GM18907 (cell line): Measurements from ENCODE around the gene DRC7.

Source experiments
- ATAC-seq: cut with Tn5 transposase; IDR thresholded peaks from one replicate; pipeline ENCODE4 v1.9.1; 2021; ENCODE audit warnings: mild to moderate bottlenecking, moderate library complexity; ENCODE audit not compliant: unreplicated experiment

The DRC7 gene

DNA sequence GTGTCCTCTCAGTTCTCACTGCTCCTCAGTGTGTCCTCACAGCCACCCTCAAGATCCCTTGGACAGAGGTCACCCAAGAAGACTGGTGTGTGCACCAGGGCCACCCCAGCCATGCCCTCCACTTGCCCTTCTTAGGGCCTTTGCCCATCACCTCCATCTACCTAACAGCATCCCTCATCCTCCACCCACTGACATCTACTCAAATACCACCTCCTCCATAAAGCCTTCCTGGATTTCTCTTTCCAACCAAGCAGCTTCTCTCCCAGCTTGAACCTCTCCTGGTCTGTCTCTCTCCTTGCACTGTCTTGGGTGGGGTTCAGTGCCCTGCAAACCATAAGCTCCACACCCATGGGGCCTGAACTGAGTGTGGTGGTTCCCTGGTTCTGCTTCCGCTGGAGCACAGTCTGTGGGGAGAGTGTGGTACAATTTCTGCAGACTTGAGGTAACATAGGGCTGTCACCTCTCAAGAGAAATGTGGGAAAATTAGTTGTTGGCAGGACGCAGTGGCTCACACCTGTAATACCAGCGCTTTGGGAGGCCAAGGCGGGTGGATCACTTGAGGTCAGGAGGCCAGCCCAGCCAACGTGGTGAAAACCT is 55.3 kb downstream of the DRC7 start:
- ATAC-seq, result no peak

DNA sequence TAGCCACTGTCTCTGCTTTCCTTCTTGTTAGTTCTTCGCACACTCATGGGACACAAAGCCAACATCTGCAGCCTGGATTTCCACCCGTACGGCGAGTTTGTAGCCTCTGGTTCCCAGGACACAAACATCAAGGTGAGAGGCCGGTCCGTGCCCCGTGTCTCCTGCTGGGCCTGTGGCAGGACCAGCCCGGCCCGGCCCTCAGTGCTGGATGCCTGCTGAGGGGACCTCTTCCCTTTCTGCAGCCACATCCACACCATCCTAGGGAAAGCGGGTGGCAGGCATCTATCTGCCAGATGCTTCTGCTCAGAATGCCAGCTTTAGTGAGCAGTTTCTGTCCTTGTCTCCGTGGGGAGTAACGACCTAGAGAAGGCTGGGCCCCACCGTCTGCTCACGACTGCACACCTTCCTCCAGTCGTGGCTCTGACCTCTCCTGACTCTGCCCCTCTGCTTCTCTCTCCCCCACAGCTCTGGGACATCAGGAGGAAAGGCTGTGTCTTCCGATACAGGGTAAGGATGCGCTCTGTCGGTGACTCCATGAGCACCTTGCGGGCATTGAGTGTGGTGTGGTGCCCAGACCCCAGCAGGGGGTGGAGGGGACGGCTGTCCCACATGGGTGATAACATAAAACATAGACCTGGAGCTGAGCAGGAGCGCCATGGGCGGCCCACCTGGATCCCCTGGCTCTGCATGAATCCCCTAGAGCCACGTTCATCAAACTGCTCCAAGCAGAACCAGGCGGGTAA is 56.4 kb downstream of the DRC7 start:
- ATAC-seq, result no peak

DNA sequence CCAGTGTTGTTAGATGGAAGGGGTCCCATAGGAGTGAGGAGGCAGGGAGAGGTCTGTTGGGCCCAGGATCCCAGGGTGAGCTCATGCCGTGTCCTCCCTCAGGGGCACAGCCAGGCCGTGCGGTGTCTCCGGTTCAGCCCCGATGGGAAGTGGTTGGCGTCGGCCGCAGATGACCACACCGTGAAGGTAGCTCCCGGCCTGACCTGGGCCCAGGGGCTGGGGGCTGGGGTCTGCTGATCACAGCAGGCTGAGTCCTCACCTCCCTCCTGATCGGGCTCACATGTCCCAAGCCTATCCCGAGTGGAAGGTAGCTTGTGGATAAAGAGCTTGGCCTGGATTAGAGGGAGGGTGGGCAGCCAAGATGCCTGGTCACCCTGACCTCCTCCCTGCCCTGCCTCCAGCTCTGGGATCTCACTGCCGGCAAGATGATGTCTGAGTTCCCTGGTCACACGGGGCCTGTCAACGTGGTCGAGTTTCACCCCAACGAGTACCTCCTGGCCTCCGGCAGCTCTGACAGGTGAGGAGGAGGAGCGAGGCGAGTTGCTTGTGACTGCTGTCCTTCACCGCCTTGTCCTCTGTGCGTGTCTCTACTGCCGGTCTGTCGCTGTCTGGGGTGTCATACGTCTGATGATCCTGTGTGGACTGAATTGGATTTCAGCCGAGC is 57.1 kb downstream of the DRC7 start:
- no peak for ATAC-seq

DNA sequence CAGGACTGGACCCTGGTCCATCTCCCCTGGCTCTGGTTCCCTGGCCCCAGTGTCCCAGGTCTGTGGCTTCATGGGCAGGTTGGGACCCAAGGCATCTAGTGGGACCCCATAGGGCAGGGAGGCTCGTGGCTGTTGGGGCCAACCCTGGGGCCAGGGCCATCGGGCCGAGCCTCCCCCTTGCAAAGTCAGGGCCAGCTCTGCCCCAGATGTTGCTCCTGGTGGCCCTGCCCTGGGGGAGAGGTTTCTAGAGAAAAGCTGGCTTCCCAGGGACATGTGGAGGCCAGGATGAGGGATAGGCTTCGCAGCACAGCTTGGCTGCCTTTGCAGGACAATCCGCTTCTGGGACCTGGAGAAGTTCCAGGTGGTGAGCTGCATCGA is 57.6 kb downstream of the DRC7 start:
- ATAC-seq, result no peak

DNA sequence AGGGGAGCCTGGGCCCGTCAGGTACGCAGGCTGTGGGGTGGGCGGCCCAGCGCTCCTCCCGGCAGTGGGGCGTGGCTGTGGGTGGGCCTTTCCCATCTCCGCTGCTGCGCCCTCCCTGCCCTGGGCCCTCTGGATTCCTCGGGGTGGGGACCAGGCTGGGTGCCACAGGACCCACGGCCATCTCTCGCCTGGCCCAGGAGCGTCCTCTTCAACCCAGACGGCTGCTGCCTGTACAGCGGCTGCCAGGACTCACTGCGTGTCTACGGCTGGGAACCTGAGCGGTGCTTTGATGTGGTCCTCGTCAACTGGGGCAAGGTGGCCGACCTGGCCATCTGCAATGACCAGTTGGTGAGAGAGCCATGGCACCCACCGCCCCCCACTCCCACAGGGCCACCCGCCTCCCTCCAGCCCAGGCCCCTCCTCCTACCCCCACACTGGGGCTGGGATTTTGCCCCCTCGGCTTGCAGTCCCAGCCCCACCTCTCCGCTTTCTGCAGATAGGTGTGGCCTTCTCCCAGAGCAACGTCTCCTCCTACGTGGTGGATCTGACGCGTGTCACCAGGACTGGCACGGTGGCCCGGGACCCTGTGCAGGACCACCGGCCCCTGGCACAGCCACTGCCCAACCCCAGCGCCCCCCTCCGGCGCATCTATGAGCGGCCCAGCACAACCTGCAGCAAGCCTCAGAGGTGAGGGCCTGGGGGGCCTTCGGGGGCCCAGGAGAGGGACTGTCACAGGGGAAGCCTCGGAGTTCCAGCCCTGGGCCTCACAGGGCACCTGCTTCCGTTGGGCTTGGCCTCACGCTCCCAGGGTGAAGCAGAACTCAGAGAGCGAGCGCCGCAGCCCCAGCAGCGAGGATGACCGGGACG is 58.2 kb downstream of the DRC7 start:
- ATAC-seq, result no peak

DNA sequence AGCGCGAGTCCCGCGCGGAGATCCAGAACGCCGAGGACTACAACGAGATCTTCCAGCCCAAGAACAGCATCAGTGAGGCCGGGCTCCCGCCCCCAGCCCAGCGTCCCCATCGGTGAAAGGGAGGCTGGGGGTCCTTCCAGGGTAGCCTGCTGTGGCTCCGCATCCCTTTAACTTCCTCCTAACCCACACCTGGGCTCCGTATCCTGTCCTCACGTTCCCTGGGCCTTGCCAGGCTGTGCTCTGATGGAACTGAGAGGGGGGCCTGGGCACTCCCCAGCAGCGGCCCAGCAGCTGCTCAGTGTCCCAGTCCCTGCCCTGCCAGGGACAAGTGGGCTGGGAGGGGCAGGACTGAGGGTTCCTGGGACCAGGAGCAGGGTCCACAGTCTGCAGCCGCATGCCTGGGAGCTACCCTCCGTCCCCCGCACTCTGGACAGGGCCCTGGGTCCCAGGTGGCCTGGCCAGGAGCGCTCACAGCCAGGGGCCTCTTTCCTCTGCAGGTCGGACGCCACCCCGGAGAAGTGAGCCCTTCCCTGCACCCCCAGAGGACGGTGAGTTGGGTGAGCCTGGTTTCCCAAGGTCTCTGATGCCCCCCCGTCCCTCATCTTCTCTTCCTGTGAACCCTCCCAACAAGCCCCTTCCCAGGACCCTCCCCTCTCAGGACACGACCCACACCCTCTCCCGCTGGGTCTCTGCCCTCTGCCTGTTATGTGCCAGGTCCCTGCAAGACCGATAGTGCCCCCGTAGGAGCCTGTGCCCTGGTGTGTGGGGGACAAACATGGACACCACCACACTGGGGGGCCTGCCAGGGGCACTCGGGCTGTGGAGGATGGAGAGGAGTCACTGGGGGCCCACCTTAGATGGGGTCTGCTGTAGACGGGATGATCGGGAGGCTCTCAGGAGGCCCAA is 59.1 kb downstream of the DRC7 start:
- no peak for ATAC-seq

DNA sequence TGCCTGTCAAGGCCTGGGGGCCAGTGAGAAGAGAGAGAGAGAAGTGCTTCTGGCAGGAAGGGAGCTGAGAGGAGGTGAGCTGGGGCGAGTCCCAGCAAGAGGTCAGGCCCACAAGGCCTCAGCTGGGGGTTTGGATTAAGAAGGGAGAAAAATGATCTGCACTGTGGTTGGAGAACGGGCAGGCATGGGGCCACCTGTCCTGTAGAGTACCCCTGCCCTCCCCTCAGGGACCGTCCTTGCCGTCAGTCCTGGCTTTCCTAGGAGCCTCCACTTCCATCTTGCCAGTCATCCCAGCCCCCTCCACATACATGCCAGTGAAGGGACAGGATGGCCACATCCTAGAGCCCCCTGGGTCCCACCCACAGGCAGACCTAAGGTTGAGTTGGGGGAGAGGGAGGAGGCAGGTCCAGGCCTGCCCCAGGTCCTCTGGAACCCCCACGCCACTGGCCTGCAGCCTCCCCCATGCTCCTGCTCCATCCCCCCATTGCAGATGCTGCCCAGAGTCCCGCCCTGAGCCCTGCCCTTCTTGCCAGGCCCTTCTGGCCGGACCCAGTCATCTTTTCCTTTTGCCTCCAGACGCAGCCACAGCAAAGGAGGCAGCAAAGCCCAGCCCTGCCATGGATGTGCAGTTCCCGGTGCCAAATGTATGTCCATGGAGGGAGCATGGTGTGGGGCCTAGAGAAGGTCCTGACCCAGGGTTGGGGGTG is 59.9 kb downstream of the DRC7 start:
- ATAC-seq, result no peak

DNA sequence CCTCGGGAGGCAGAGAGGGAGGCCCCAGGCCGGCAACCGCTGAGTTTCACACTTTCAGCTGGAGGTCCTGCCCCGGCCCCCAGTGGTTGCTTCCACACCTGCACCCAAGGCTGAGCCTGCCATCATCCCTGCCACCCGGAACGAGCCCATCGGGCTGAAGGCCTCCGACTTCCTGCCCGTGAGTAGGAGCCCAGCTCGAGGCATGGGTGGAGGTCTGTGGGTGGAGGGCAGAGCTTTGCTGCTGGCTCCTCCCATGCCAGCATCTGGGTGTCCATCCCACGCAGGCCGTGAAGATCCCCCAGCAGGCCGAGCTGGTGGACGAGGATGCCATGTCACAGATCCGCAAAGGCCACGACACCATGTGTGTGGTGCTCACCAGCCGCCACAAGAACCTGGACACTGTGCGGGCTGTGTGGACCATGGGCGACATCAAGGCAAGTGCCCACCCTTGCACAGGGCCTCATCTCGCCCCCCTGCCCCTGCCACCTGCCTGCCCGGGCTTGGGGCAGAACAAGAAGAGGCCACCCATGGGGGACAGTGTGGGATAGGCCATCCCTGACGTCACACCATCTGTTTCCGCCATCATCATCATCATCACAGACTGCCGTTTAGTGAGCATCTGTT is 60.6 kb downstream of the DRC7 start:
- ATAC-seq, result no peak

DNA sequence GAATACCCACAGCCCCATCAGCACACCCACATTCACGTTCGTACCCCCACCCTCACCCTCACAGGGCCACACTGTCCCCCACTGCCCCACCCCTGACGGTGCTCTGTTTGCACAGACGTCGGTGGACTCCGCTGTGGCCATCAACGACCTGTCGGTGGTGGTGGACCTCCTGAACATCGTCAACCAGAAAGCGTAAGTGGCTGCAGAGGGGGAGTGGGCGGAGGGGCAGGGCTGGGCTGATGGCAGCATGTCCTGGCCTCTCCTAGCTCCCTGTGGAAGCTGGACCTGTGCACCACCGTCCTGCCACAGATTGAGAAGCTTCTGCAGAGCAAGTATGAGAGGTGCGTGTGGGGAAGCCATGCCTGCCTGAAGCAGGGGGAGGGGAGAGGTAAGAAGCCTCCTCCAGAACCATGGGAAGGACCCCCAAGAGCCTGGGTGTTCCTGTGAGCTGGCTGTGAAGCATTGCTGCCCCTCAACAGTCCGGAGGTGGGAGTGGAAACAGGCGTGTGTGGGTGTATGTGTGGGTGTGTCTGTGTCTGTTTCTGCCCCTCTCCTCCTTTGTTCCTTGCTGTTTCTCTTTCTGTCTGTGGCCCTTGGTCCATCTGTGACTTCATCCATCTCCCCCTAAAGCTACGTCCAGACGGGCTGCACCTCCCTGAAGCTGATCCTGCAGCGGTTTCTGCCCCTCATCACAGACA is 61.3 kb downstream of the DRC7 start:
- ATAC-seq, result no peak

DNA sequence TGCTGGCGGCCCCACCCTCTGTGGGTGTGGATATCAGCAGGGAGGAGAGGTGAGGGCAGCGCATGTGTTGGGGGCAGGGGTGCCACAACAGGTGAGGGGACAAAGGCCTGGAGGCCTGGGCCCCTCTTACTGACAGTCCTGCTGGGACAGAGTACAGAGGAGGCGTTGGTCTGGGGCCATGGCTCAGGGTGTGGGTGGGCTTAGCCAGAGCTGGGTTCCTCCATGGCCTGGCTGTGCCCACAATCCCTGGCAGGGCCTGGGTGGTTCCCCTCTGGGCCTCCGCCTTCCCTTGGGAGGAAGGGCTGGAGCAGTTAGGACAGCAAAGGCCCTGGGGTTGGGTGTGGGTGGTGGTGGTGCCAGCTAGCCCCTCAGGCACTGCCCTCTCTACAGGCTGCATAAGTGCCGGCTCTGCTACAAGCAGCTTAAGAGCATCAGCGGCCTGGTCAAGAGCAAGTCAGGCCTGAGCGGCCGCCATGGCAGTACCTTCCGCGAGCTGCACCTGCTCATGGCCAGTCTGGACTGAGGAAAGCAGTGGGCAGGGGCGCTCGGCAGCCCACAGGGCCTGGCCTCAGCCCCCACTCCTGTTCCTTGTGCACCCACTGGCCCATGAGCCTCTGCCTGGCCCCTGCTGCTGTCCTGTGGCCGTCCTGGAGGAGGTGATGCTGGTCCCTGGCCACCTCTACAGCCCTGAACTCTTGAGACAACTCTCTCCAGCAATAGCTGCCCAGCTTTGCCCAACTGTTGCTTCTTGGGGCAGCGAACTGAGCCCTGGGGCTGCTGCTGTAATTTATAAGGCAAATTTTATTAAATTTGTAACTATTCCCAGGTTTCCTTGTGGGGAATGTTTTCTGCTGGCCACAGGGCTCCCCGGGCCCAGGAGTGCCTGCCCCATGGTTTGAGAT is 62.1 kb downstream of the DRC7 start:
- ATAC-seq, result no peak

DNA sequence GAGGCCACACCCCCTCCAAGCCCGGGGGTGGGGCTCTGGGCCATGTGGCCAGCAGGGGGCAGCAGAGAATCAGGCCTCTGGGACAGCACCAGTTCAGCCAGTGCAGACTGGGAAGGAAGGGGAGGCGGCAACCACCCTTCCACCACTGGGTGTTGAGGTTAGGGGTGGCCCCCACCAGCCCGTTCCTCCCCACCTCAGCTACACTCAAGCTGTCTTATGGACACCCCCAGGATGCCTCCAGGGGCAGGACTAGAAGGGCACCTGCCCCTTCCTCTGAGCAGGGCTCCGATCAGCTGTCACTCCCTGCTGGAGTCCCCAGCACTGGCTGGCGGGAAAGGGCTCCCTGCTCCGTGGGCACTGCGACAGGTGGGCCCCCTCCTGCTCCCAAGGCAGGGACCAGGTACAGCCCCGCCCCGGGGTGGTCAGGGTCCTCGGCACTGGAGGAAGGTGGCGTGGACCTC is 62.8 kb downstream of the DRC7 start:
- peak; percentile 74 for ATAC-seq

DNA sequence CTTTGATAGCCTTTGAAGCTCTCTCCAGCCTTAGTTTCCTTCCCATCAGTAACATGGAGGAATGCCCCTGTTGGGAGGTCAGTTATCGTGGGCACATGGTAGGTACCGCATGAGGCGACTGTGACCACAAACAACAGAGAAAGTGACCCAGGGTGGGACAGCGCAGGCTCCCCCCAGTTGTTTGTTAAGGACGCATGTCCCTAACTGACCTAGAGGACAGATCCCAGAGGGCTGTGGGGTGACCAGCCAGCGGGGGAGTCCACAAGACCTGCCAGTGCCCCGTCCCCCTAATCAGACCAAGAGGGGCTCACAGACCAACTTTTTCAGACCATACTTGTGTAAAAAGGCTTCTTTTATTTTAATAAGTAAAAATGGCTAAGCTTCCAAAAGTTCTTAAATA is 63.3 kb downstream of the DRC7 start:
- no peak for ATAC-seq

DNA sequence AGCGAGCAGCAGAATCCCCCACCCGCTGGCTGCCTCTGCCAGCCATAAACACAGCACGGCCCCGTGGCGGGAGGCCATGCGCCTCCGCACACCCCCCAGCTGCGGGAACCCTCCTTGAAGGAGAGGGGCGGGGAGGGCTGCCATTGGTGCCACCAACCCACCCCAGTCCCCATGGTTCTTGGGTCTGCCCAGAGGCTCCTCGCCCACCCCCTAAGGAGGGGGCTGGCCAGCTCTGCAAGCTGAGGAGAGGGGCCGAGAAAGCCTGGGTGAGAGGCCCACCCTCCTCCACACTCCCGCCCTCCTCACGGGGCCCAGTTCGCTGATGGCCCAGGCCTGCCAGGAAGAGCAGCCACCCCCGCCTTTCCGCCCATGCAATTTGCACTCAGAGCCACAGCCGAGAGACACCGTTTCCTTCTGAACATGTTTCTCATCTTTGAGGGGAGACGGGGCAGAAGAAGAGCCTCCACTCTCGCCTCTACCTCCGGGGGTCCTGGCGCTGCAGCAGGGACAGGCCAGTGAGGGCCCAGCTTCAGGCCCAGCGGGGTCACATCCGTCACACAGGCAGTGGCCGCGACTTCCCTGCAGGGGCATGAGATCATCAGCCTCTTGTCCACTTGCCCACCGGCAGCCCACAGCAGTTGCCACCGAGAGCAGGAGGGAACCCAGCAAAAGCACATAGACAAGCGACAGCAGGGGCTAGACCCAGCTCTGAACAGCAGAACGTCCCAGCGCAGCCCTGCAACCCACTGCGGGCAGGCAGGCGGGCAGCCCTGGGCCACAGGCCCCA is 63.9 kb downstream of the DRC7 start:
- ATAC-seq, result no peak

DNA sequence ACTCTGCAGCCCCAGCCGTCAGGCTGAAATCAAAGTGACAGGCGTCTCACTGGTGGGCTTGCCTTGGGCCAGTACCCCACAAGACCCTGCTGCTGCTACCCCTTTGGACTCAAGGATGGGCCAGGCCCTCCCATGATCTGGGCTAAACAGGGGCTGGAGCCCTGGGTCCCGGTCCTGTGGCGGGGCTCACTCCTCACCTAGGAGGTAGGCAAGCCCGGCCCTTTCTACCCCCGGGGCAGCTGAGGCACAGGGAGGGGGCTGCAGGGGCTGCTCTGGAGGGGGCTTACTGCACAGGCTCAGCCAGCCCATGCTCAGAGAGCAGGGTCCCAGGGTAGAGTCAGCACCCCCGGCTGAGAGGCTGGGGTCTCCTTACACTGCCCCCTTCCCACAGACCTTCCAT is 64.5 kb downstream of the DRC7 start:
- no peak for ATAC-seq

DNA sequence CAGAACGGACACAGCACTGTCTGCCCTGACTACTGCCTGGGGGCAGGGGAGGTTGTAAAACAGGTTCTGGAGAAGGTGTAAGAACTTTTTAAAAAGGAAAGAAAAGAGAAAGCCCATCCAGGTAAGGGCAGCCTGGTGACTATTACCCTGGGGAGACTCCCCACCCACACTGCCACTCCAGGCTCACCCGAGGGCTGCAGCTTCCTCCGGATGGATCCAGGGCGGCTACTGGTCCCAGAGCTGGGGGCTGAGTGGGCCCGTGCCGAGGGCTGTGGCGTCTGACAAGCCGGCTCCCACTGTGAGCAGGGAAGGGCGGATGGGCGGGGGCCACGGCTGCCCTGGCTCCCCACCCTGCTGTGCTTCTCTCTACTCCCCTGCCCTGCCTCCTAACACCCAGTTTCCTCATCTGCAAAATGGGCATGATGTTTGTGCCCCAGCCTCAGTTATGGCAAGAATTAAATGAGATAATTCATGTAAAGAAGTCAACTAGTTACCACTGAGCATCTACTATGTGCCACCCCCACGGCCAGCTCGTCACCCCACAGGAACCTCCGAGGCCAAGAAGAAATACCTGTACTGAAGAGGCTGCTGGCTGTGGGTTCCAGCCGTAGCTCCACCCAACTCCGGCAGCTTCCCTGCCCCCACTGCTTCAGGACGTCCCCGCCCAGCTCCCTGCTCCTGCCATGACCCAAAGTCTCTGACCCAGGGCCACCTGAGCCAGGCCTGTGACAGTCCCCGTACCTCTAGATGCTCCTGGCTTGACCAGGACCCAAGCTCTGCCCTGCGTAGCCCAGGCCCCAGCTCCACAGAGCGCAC is 65.1 kb downstream of the DRC7 start:
- no peak for ATAC-seq
